NB4 (cell line): Measurements from ENCODE around the gene SLC22A6.

Experiments used
- MYC ChIP-seq: IDR thresholded peaks from 2 replicates; pipeline ENCODE4 v1.6.1; 2011; ENCODE audit warnings: low read depth, low read length
- POLR2A ChIP-seq: IDR thresholded peaks from 2 replicates; pipeline ENCODE4 v1.6.1; 2011; ENCODE audit warnings: mild to moderate bottlenecking; ENCODE audit not compliant: insufficient read length; ENCODE audit errors: extremely low read depth
- TF ChIP-seq, protein P1 (sequence below): IDR thresholded peaks from one replicate; pipeline ENCODE4 v1.5.1; 2012; ENCODE audit warnings: low read depth, low read length
- TF ChIP-seq, protein P2 (sequence below): IDR thresholded peaks from 2 replicates; pipeline ENCODE4 v1.6.1; 2011; ENCODE audit warnings: low read depth, low read length

DNA sequence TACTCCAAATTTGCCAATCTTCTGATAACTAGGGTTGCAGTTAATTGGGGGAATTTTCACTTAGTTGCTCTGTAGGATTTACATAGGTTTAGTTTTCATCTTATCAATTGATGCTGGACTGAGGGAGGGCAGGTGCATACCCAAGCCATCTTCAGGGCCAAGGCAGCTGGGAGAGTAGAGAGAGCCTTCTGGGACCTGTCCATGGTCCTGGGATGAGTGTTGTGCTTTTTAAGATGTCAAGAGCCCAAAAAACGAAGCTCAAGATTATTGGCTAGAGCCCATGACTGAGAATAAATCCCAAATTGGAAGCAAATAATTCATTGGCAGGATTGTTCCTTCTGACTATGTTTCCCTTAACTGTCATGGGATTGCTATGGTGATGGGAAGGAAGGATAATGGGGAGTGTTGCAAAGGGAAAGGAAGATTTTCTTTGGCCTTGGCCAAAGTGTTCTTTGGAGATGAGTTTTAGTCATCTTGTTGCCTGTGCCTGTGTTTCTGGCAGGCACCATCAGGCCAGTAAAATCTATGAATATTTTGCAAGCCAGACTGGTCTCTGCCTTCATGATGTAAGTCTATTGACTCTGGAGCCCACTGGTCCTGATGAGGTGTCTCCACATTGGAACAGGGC, 4.5 kb downstream of the SLC22A6 start:
- TF ChIP-seq MYC, result no peak
- TF ChIP-seq, protein P1, sequence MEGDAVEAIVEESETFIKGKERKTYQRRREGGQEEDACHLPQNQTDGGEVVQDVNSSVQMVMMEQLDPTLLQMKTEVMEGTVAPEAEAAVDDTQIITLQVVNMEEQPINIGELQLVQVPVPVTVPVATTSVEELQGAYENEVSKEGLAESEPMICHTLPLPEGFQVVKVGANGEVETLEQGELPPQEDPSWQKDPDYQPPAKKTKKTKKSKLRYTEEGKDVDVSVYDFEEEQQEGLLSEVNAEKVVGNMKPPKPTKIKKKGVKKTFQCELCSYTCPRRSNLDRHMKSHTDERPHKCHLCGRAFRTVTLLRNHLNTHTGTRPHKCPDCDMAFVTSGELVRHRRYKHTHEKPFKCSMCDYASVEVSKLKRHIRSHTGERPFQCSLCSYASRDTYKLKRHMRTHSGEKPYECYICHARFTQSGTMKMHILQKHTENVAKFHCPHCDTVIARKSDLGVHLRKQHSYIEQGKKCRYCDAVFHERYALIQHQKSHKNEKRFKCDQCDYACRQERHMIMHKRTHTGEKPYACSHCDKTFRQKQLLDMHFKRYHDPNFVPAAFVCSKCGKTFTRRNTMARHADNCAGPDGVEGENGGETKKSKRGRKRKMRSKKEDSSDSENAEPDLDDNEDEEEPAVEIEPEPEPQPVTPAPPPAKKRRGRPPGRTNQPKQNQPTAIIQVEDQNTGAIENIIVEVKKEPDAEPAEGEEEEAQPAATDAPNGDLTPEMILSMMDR, result no peak
- TF ChIP-seq, protein P2, sequence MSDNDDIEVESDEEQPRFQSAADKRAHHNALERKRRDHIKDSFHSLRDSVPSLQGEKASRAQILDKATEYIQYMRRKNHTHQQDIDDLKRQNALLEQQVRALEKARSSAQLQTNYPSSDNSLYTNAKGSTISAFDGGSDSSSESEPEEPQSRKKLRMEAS, result no peak
- no peak for TF ChIP-seq POLR2A
